ENCODE measurements around the gene CMTM7. TPM values are rescaled to one million over a fixed set of nuclear protein-coding genes. Genes with fewer than 3 reads are reported as not detected.

The CMTM7 gene
- total RNA-seq, 4 donors from 2014 or later = 14.8 to 24.7 (median 22.0) TPM

DNA sequence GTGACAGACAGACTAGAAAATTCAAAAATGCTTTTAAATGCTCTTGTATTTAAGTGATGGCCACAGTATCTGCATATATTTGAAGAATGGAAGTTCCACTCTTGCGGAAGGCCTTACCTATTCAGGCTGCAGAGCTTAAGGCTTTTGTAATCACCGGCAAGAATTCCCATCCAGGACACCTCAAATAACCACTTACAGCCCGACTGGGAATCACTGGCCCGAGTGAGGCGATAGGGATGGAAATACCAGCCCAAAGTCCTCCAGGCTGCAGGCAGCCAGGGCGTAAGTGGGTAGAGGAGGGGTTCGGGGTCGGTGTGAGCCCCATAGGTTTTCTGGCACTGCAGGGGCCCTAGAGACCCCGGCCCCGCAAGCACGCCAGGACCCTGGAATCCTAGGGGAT lies 9.5 kb downstream of the CMTM7 start:
- 9 to 15% methylated on average over 8 to 11 of the region's 11 CpGs for WGBS, 2 donors
- intact Hi-C loops (cut with DNase I) = no loop called here
- H3K9me3 ChIP-seq = no peaks in the 10 kb centered on the region
- no peaks in the 10 kb centered on the region for H3K27me3 ChIP-seq
- TF ChIP-seq POLR2A (IDR thresholded peaks at IDR 0.05) (no peak), CTCF (IDR thresholded peaks at IDR 0.05) (no peak)
- H3K4me3 ChIP-seq (replicated peaks in 1 of 3) = peak overlapping the region in 1 of 3 donors; percentile 24
- peak overlapping the region; percentile 94 to 97 (median 96) for H3K27ac ChIP-seq
- no peak for DNase-seq
- no peaks in the 10 kb centered on the region for H3K36me3 ChIP-seq
- H3K4me1 ChIP-seq = peaks cover 36 to 41% of the 10 kb centered on the region in 2 donors

GRCh38 chr3:32401556-32402081 lies 10.0 kb downstream of the CMTM7 start:
- H3K27ac ChIP-seq = peak overlapping the region; percentile 94 to 97 (median 96)
- H3K27me3 ChIP-seq = no peaks in the 10 kb centered on the region
- TF ChIP-seq CTCF (IDR thresholded peaks at IDR 0.05) (peak in 2 of 6 experiments; percentile 2 to 9), POLR2A (IDR thresholded peaks at IDR 0.05) (peak in 1 of 2 donors; percentile 70)
- no peaks in the 10 kb centered on the region for H3K36me3 ChIP-seq
- H3K4me3 ChIP-seq (replicated peaks in 1 of 3) = peak overlapping the region in 1 of 3 donors; percentile 24
- 1 to 2% methylated on average over 10 to 26 of the region's 41 CpGs for WGBS, 2 donors
- intact Hi-C loops (cut with DNase I) = no loop called here
- peaks cover 36 to 41% of the 10 kb centered on the region in 2 donors for H3K4me1 ChIP-seq
- DNase-seq = peak; percentile 93 to 95
- H3K9me3 ChIP-seq = no peaks in the 10 kb centered on the region

GRCh38 chr3:32403663-32404062 lies 12.0 kb downstream of the CMTM7 start:
- H3K4me1 ChIP-seq = peaks cover 36 to 41% of the 10 kb centered on the region in 2 donors
- intact Hi-C loops (cut with DNase I) = no loop called here
- no peaks in the 10 kb centered on the region for H3K36me3 ChIP-seq
- H3K4me3 ChIP-seq (replicated peaks in 1 of 3) = no peak overlapping the region
- no peaks in the 10 kb centered on the region for H3K9me3 ChIP-seq
- WGBS, 2 donors = 85 to 86% methylated on average over 3 of the region's 3 CpGs
- no peak for DNase-seq
- no peaks in the 10 kb centered on the region for H3K27me3 ChIP-seq
- H3K27ac ChIP-seq = peak overlapping the region in 2 of 3 donors; percentile 94 to 97
- TF ChIP-seq CTCF (IDR thresholded peaks at IDR 0.05) (no peak), POLR2A (IDR thresholded peaks at IDR 0.05) (no peak)

- TF ChIP-seq CTCF (IDR thresholded peaks at IDR 0.05) (no peak), POLR2A (IDR thresholded peaks at IDR 0.05) (no peak)
- intact Hi-C loops (cut with DNase I) = no loop called here
- H3K27me3 ChIP-seq = no peaks in the 10 kb centered on the region
- peak overlapping the region in 1 of 3 donors; percentile 1 for H3K27ac ChIP-seq
- no peaks in the 10 kb centered on the region for H3K9me3 ChIP-seq
- H3K4me3 ChIP-seq (replicated peaks in 1 of 3) = no peak overlapping the region
- peaks cover 38 to 41% of the 10 kb centered on the region in 2 donors for H3K4me1 ChIP-seq
- DNase-seq = no peak
- 75 to 100% methylated on average over 1 of the region's 1 CpG for WGBS, 2 donors
- H3K36me3 ChIP-seq = no peaks in the 10 kb centered on the region
Measured at GRCh38 chr3:32404714-32405113, 13.1 kb downstream of the CMTM7 start.

DNA sequence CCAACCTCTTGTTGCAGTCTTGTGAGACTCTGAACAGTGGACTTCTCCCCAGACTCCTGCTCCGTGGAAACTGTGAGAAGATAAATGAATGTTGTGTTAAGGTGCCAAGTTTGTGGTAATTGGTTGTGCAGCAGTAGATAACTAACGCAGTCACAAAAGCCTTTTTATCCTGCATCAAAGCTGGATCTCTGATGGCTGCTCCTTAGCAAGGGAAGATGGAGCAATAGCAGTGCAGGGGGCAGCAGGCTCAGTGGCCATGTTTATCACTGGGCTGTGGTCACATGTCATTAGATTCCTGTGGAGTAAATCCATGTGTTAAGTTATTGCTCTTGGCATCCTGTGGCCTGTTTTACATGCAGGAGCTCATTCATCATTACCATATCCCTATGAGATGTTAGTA lies 13.5 kb downstream of the CMTM7 start:
- no peak overlapping the region for H3K4me3 ChIP-seq (replicated peaks in 1 of 3)
- WGBS, 2 donors = 65 to 73% methylated on average over 2 of the region's 2 CpGs
- intact Hi-C loops (cut with DNase I) = no loop called here

More for the DNA sequence above, 13.5 kb downstream of the CMTM7 start:
- no peaks in the 10 kb centered on the region for H3K9me3 ChIP-seq
- H3K27ac ChIP-seq = peak overlapping the region in 1 of 3 donors; percentile 1
- TF ChIP-seq CTCF (IDR thresholded peaks at IDR 0.05) (no peak), POLR2A (IDR thresholded peaks at IDR 0.05) (no peak)
- H3K4me1 ChIP-seq = peaks cover 39 to 41% of the 10 kb centered on the region in 2 donors
- no peaks in the 10 kb centered on the region for H3K36me3 ChIP-seq
- no peaks in the 10 kb centered on the region for H3K27me3 ChIP-seq
- DNase-seq = no peak

All from thyroid gland (tissue), 4 donors.